ENCODE results near the gene SMPD4. TPM values are rescaled to one million over a fixed set of nuclear protein-coding genes. Genes with fewer than 3 reads are reported as not detected.
"Not testable (repeated sequence)": the region's sequence is repeated elsewhere in the genome, so short reads cannot be mapped to it uniquely, and the experiment has no call there.

SMPD4 gene
- total RNA-seq, 1 donor from 2014 or later: 91.7 TPM

- no peak for DNase-seq (ENCODE audit: low read depth, low spot score)
- Mint-ChIP-seq H3K27ac (ENCODE audit: unreplicated experiment) (no peak overlapping the region), H3K36me3 (ENCODE audit: low read depth) (no peaks in the 10 kb centered on the region), H3K9me3 (no peaks in the 10 kb centered on the region), H3K27me3 (ENCODE audit: low read depth) (no peaks in the 10 kb centered on the region), H3K4me3 (peak overlapping the region; percentile 1), H3K4me1 (no peaks in the 10 kb centered on the region)
- no peak for TF ChIP-seq CTCF (conservative IDR thresholded peaks at IDR 0.05)
Measured at GRCh38 chr2:130150181-130151144, 30.9 kb downstream of the SMPD4 start.

GRCh38 chr2:130148515-130148914, 32.9 kb downstream of the SMPD4 start:
- H3K27me3 Mint-ChIP-seq (ENCODE audit: low read depth); DNase-seq (ENCODE audit: low read depth, low spot score); H3K4me1 Mint-ChIP-seq; H3K9me3 Mint-ChIP-seq; H3K4me3 Mint-ChIP-seq; H3K27ac Mint-ChIP-seq (ENCODE audit: unreplicated experiment); H3K36me3 Mint-ChIP-seq (ENCODE audit: low read depth): not testable (repeated sequence)

- H3K9me3 Mint-ChIP-seq; H3K4me1 Mint-ChIP-seq; H3K27me3 Mint-ChIP-seq (ENCODE audit: low read depth); H3K36me3 Mint-ChIP-seq (ENCODE audit: low read depth): not testable (repeated sequence)
- DNase-seq (ENCODE audit: low read depth, low spot score): peak; percentile 58
- peak within 1 kb of the TSS; percentile 71 for H3K27ac Mint-ChIP-seq (ENCODE audit: unreplicated experiment)
- H3K4me3 Mint-ChIP-seq: peak within 1 kb of the TSS; percentile 92
Measured at GRCh38 chr2:130145006-130145414, 36.4 kb downstream of the SMPD4 start, which contains the start of gene CCDC74B. TSS of gene CCDC74B (minus strand) at chr2:130145112. CDS start at chr2:130144996, 116 bp downstream.

GRCh38 chr2:130143266-130144039, 37.9 kb downstream of the SMPD4 start:
- H3K27ac Mint-ChIP-seq (ENCODE audit: unreplicated experiment); H3K27me3 Mint-ChIP-seq (ENCODE audit: low read depth); H3K36me3 Mint-ChIP-seq (ENCODE audit: low read depth); H3K9me3 Mint-ChIP-seq; H3K4me1 Mint-ChIP-seq; DNase-seq (ENCODE audit: low read depth, low spot score): not testable (repeated sequence)
- H3K4me3 Mint-ChIP-seq: peak overlapping the region; percentile 81

GRCh38 chr2:130142396-130143265, 38.8 kb downstream of the SMPD4 start:
- H3K27ac Mint-ChIP-seq (ENCODE audit: unreplicated experiment); H3K36me3 Mint-ChIP-seq (ENCODE audit: low read depth); H3K4me1 Mint-ChIP-seq; DNase-seq (ENCODE audit: low read depth, low spot score); H3K9me3 Mint-ChIP-seq; H3K27me3 Mint-ChIP-seq (ENCODE audit: low read depth): not testable (repeated sequence)
- peak overlapping the region; percentile 80 for H3K4me3 Mint-ChIP-seq

GRCh38 chr2:130141645-130142370, 39.6 kb downstream of the SMPD4 start:
- H3K27me3 Mint-ChIP-seq (ENCODE audit: low read depth); DNase-seq (ENCODE audit: low read depth, low spot score); H3K36me3 Mint-ChIP-seq (ENCODE audit: low read depth); H3K9me3 Mint-ChIP-seq; H3K4me3 Mint-ChIP-seq; H3K27ac Mint-ChIP-seq (ENCODE audit: unreplicated experiment); H3K4me1 Mint-ChIP-seq: not testable (repeated sequence)

- not testable (repeated sequence) for DNase-seq (ENCODE audit: low read depth, low spot score)
Measured at GRCh38 chr2:130141002-130141401, 40.4 kb downstream of the SMPD4 start.

GRCh38 chr2:130140516-130140915, 40.9 kb downstream of the SMPD4 start:
- not testable (repeated sequence) for H3K36me3 Mint-ChIP-seq (ENCODE audit: low read depth); H3K27ac Mint-ChIP-seq (ENCODE audit: unreplicated experiment); DNase-seq (ENCODE audit: low read depth, low spot score); H3K4me1 Mint-ChIP-seq; H3K27me3 Mint-ChIP-seq (ENCODE audit: low read depth); H3K4me3 Mint-ChIP-seq; H3K9me3 Mint-ChIP-seq

More at GRCh38 chr2:130141002-130141401, 40.4 kb downstream of the SMPD4 start:
- not testable (repeated sequence) for H3K4me3 Mint-ChIP-seq; H3K27ac Mint-ChIP-seq (ENCODE audit: unreplicated experiment); H3K4me1 Mint-ChIP-seq; H3K9me3 Mint-ChIP-seq; H3K36me3 Mint-ChIP-seq (ENCODE audit: low read depth); H3K27me3 Mint-ChIP-seq (ENCODE audit: low read depth)

GRCh38 chr2:130139331-130140280, 41.8 kb downstream of the SMPD4 start:
- not testable (repeated sequence) for H3K27ac Mint-ChIP-seq (ENCODE audit: unreplicated experiment); H3K27me3 Mint-ChIP-seq (ENCODE audit: low read depth); H3K4me3 Mint-ChIP-seq; H3K4me1 Mint-ChIP-seq; H3K9me3 Mint-ChIP-seq; DNase-seq (ENCODE audit: low read depth, low spot score); H3K36me3 Mint-ChIP-seq (ENCODE audit: low read depth)

GRCh38 chr2:130138841-130139251, 42.6 kb downstream of the SMPD4 start:
- not testable (repeated sequence) for H3K9me3 Mint-ChIP-seq; H3K36me3 Mint-ChIP-seq (ENCODE audit: low read depth); H3K4me1 Mint-ChIP-seq; H3K4me3 Mint-ChIP-seq; H3K27ac Mint-ChIP-seq (ENCODE audit: unreplicated experiment); DNase-seq (ENCODE audit: low read depth, low spot score); H3K27me3 Mint-ChIP-seq (ENCODE audit: low read depth)
